BJ (cell line): Measurements from ENCODE around the gene TMEM63B. TPM values are rescaled to one million over a fixed set of nuclear protein-coding genes. Genes with fewer than 3 reads are reported as not detected.

ENCODE experiments used
- CTCF ChIA-PET: fragments of 350-600 bp; formaldehyde crosslinking; extraction: SDS; loops from one replicate; lab custom pipeline; 2021; ENCODE audit warnings: antibody characterized with exemption, inconsistent platforms; lab: Yijun Ruan, JAX
- POLR2A ChIA-PET: fragments of 300-600 bp; sonication (Branson Sonifier 250); formaldehyde crosslinking; extraction: SDS; loops from one replicate; lab custom pipeline; 2021; ENCODE audit warnings: antibody characterized with exemption; lab: Charles Lee
- DNase-seq: peaks from one replicate; pipeline ENCODE4 v3.0.0-alpha.2; 2011; ENCODE audit warnings: low read depth
- H3K27me3 ChIP-seq: 2 replicates; pipeline ENCODE4 v1.6.0; 2011; ENCODE audit warnings: low read length; ENCODE audit not compliant: control insufficient read depth, insufficient read depth
- H3K36me3 ChIP-seq: 2 replicates; pipeline ENCODE4 v1.5.1; 2011; ENCODE audit warnings: low read length; ENCODE audit not compliant: control insufficient read depth, insufficient read depth
- H3K4me3 ChIP-seq: 2 replicates; pipeline ENCODE4 v1.5.1; 2011; ENCODE audit warnings: low read depth, mild to moderate bottlenecking, control low read depth, low read length
- CTCF ChIP-seq: IDR thresholded peaks from 2 replicates; pipeline ENCODE4 v1.5.1; 2011; ENCODE audit warnings: low read depth, mild to moderate bottlenecking, control low read depth, inconsistent platforms, low read length, moderate library complexity; ENCODE audit not compliant: insufficient read depth
- polyA plus RNA-seq: library from polyadenylated mRNA; depleted of rRNA; stranded (reverse); fragments of >200 nt; gene quantifications from 2 replicates; pipeline ENCODE4 v1.2.3, GENCODE V29; 2011

The TMEM63B gene
- polyA plus RNA-seq, 1 experiment = 56.5 TPM

GRCh38 chr6:44169886-44170570 lies 42.7 kb downstream of the TMEM63B start:
- TF ChIP-seq CTCF = no peak
- ChIA-PET CTCF (interaction anchor here (1.1 to 2.2 kb wide), 6 partner anchors 23 to 170 kb away, joined by 3 to 12 read pairs (median 6); no protein-coding TSS in a partner anchor), POLR2A (no interaction called here)
- DNase-seq = no peak
- Histone ChIP-seq H3K4me3 (no peak overlapping the region), H3K27me3 (peaks cover 14% of the 10 kb centered on the region), H3K36me3 (no peaks in the 10 kb centered on the region)

GRCh38 chr6:44171899-44172546 lies 44.7 kb downstream of the TMEM63B start:
- CTCF ChIA-PET = interaction anchor here (0.8 to 3.0 kb wide), 21 partner anchors 10 to 166 kb away, joined by 3 to 39 read pairs (median 7); partner anchors contain the start of genes CAPN11 and HSP90AB1
- no peak for DNase-seq

DNA sequence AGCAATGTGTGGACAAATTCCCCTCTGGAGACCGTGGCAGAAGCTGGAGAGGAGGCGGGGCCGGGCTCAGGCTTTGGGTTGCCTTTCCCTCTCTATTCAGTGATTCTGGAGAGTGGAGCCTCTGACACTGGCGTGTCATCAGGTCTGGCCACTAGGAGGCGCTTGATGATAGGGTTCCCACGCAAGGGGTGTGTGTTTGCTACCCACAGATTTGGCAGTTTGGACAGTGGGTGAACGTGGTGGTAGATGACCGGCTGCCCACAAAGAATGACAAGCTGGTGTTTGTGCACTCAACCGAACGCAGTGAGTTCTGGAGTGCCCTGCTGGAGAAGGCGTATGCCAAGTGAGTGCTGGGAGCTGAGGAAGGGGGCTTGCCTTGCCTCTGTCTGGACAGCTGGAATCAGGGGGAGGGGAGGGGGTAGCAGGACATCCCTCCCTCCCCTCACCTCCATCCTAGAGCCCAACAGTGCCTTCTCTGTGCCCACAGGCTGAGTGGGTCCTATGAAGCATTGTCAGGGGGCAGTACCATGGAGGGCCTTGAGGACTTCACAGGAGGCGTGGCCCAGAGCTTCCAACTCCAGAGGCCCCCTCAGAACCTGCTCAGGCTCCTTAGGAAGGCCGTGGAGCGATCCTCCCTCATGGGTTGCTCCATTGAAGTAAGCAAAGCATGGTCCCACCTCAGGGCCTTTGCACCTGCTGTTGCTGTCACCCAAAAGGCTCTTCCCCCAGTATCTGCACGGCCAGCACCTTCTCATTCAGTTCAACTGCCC lies 45.6 kb downstream of the TMEM63B start:
- Histone ChIP-seq H3K4me3 (no peak overlapping the region), H3K27me3 (peaks cover 3% of the 10 kb centered on the region; the same call in 1 of the 2 replicates), H3K36me3 (no peaks in the 10 kb centered on the region)
- ChIA-PET CTCF (interaction anchor here (0.6 to 3.0 kb wide), 28 partner anchors 11 to 166 kb away, joined by 3 to 39 read pairs (median 6); partner anchors contain the start of genes CAPN11 and HSP90AB1), POLR2A (interaction anchor here (0.5 kb wide), 1 partner anchor 717 kb away, joined by 14 read pairs; the partner anchor contains the start of gene DLK2)
- DNase-seq = peak; percentile 12
- TF ChIP-seq CTCF = peak; percentile 93

More at GRCh38 chr6:44171899-44172546, 44.7 kb downstream of the TMEM63B start:
- TF ChIP-seq CTCF = no peak
- H3K36me3 ChIP-seq = no peaks in the 10 kb centered on the region
- H3K4me3 ChIP-seq = no peak overlapping the region
- peaks cover 3% of the 10 kb centered on the region; the same call in 1 of the 2 replicates for H3K27me3 ChIP-seq
- POLR2A ChIA-PET = no interaction called here

- H3K36me3 ChIP-seq = no peaks in the 10 kb centered on the region
- ChIA-PET CTCF (interaction anchor here (0.7 to 1.9 kb wide), 9 partner anchors 15 to 162 kb away, joined by 3 to 8 read pairs (median 3); no protein-coding TSS in a partner anchor), POLR2A (no interaction called here)
- no peaks in the 10 kb centered on the region for H3K27me3 ChIP-seq
- TF ChIP-seq CTCF = no peak
- no peak for DNase-seq
- H3K4me3 ChIP-seq = no peak overlapping the region
Measured at GRCh38 chr6:44176130-44176761, 48.9 kb downstream of the TMEM63B start.
